Measurements from ENCODE around the gene BID.

The BID gene

GRCh38 chr22:17783773-17784480 is 9.7 kb upstream of the BID start:
- DNase-seq (ENCODE audit: low read depth in 3 of 3), result no peak

- DNase-seq (ENCODE audit: low read depth in 3 of 3), result no peak
These were observed 9.0 kb upstream of the BID start for GRCh38 chr22:17783312-17783711.

GRCh38 chr22:17782621-17783020 is 8.4 kb upstream of the BID start:
- DNase-seq (ENCODE audit: low read depth in 3 of 3), result no peak

GRCh38 chr22:17782158-17782557 is 7.9 kb upstream of the BID start:
- DNase-seq (ENCODE audit: low read depth in 3 of 3), result no peak

GRCh38 chr22:17781319-17782031 is 7.2 kb upstream of the BID start:
- DNase-seq (ENCODE audit: low read depth in 3 of 3), result peak in 1 of 3 donors; percentile 26

- DNase-seq (ENCODE audit: low read depth in 3 of 3), result no peak
These were observed 6.6 kb upstream of the BID start for GRCh38 chr22:17780741-17781318.

GRCh38 chr22:17780116-17780740 is 6.0 kb upstream of the BID start:
- DNase-seq (ENCODE audit: low read depth in 3 of 3), result no peak

GRCh38 chr22:17779286-17780115 is 5.2 kb upstream of the BID start:
- DNase-seq (ENCODE audit: low read depth in 3 of 3), result no peak

GRCh38 chr22:17778412-17778976 is 4.2 kb upstream of the BID start:
- DNase-seq (ENCODE audit: low read depth in 3 of 3), result no peak

- DNase-seq (ENCODE audit: low read depth in 3 of 3), result no peak
These were observed 3.4 kb upstream of the BID start for GRCh38 chr22:17777717-17778044.

- peak in 2 of 3 donors; percentile 49 to 57 for DNase-seq (ENCODE audit: low read depth in 3 of 3)
These were observed 2.9 kb upstream of the BID start for GRCh38 chr22:17777005-17777716.

GRCh38 chr22:17775781-17776465 is 1.7 kb upstream of the BID start:
- DNase-seq (ENCODE audit: low read depth in 3 of 3), result no peak

- no peak for DNase-seq (ENCODE audit: low read depth in 3 of 3)
These were observed 837 bp upstream of the BID start for GRCh38 chr22:17774926-17775685.

- peak in 2 of 3 donors; percentile 33 to 51 for DNase-seq (ENCODE audit: low read depth in 3 of 3)
These were observed 563 bp downstream of the BID start for GRCh38 chr22:17773606-17774205.

GRCh38 chr22:17772958-17773605 is 1.2 kb downstream of the BID start:
- DNase-seq (ENCODE audit: low read depth in 3 of 3), result no peak

GRCh38 chr22:17772249-17772957 is 1.9 kb downstream of the BID start:
- no peak for DNase-seq (ENCODE audit: low read depth in 3 of 3)

GRCh38 chr22:17770180-17771077 is 3.8 kb downstream of the BID start:
- no peak for DNase-seq (ENCODE audit: low read depth in 3 of 3)
